PC-3 (cell line): Measurements from ENCODE around the gene OR51A4. TPM values are rescaled to one million over a fixed set of nuclear protein-coding genes. Genes with fewer than 3 reads are reported as not detected.

Experiments used
- ATAC-seq: fragments of 200-7000 bp; cut with Tn5 transposase; 2 replicates; pipeline ENCODE4 v1.9.1; 2020; ENCODE audit warnings: mild to moderate bottlenecking, moderate library complexity
- BruUV-seq: library from RNA; stranded (reverse); fragments of 400-500 nt; replicated peaks from 2 replicates; lab custom pipeline; 2021; lab: Mats Ljungman, UMichigan
- CTCF ChIA-PET: fragments of 300-600 bp; sonication (Branson Sonifier 250); formaldehyde crosslinking; loops from one replicate; lab custom pipeline; 2022; ENCODE audit warnings: antibody characterized with exemption; lab: Charles Lee
- POLR2A ChIA-PET: fragments of 300-600 bp; sonication (Branson Sonifier 250); formaldehyde crosslinking; loops from one replicate; lab custom pipeline; 2022; ENCODE audit warnings: antibody characterized with exemption; ENCODE audit not compliant: unreplicated experiment; lab: Charles Lee
- DNase-seq: peaks from one replicate; pipeline ENCODE4 v3.0.0-alpha.2; 2015
- H2AFZ ChIP-seq: fragments of 300-600 bp; sonication (generic); 2 replicates; pipeline ENCODE4 v1.6.0; 2016; ENCODE audit warnings: antibody characterized with exemption, low read length
- H3F3A ChIP-seq: fragments of 300-600 bp; sonication (generic); one replicate; pipeline ENCODE4 v1.6.0; 2017; ENCODE audit warnings: antibody characterized with exemption, low read length, control low read depth, mild to moderate bottlenecking; ENCODE audit not compliant: unreplicated experiment
- H3K27ac ChIP-seq: fragments of 300-600 bp; sonication (generic); 2 replicates; pipeline ENCODE4 v1.5.1; 2016; ENCODE audit warnings: mild to moderate bottlenecking, low read length
- H3K27me3 ChIP-seq: fragments of 300-600 bp; sonication (generic); 2 replicates; pipeline ENCODE4 v1.6.1; 2016; ENCODE audit warnings: low read length, mixed read lengths
- H3K36me3 ChIP-seq: fragments of 300-600 bp; sonication (generic); 2 replicates; pipeline ENCODE4 v1.6.1; 2016; ENCODE audit warnings: low read depth, mixed run types, low read length, mixed read lengths
- H3K4me1 ChIP-seq: fragments of 300-600 bp; sonication (generic); 2 replicates; pipeline ENCODE4 v1.5.1; 2016; ENCODE audit warnings: low read length; ENCODE audit not compliant: insufficient read depth
- H3K4me2 ChIP-seq: fragments of 300-600 bp; sonication (generic); 2 replicates; pipeline ENCODE4 v1.6.0; 2016; ENCODE audit warnings: low read length
- H3K4me3 ChIP-seq: fragments of 300-600 bp; sonication (generic); 2 replicates; pipeline ENCODE4 v1.5.1; 2016; ENCODE audit warnings: mild to moderate bottlenecking, low read length, mixed read lengths
- H3K79me2 ChIP-seq: fragments of 300-600 bp; sonication (generic); 2 replicates; pipeline ENCODE4 v1.6.1; 2017; ENCODE audit warnings: low read length, mixed read lengths
- H3K9ac ChIP-seq: fragments of 300-600 bp; sonication (generic); 2 replicates; pipeline ENCODE4 v1.6.0; 2016; ENCODE audit warnings: mild to moderate bottlenecking, low read length
- H3K9me2 ChIP-seq: fragments of 300-600 bp; sonication (generic); replicated peaks from 2 replicates; pipeline ENCODE4 v1.6.1; 2016; ENCODE audit warnings: mixed run types, low read length, mixed read lengths
- H3K9me3 ChIP-seq: fragments of 300-600 bp; sonication (generic); 2 replicates; pipeline ENCODE4 v1.6.1; 2016; ENCODE audit warnings: low read length, mixed read lengths
- H4K20me1 ChIP-seq: fragments of 300-600 bp; sonication (generic); 2 replicates; pipeline ENCODE4 v1.6.1; 2016; ENCODE audit warnings: low read length, mixed read lengths
- CTCF ChIP-seq: fragments of 300-600 bp; sonication (generic); conservative IDR thresholded peaks from 2 replicates; pipeline ENCODE4 v1.5.1; 2017; ENCODE audit warnings: antibody characterized with exemption, low read depth, mild to moderate bottlenecking, low read length
- EZH2 ChIP-seq: fragments of 300-600 bp; sonication (generic); IDR thresholded peaks from one replicate; pipeline ENCODE4 v1.6.1; 2017; ENCODE audit warnings: antibody characterized with exemption, mild to moderate bottlenecking, low read length; ENCODE audit not compliant: unreplicated experiment
- EZH2phosphoT487 ChIP-seq: fragments of 300-600 bp; sonication (generic); IDR thresholded peaks from 2 replicates; pipeline ENCODE4 v1.6.1; 2018; ENCODE audit warnings: mild to moderate bottlenecking, antibody characterized with exemption, low read length, borderline replicate concordance
- intact Hi-C: fragments of 100-400 bp; cut with micrococcal nuclease; formaldehyde crosslinking; loops from 2 replicates; pipeline ENCODE4 v1.9.0; 2023
- total RNA-seq: library from RNA; depleted of rRNA; stranded (reverse); fragments of >200 nt; gene quantifications from 2 replicates; pipeline ENCODE4 v1.2.3, GENCODE V29; 2014

The OR51A4 gene
- total RNA-seq, 1 experiment from 2014 or later: not detected

GRCh38 chr11:4991060-4991459 lies 43.7 kb upstream of the OR51A4 start:
- Histone ChIP-seq H3K27me3 (no peaks in the 10 kb centered on the region), H3K4me1 (no peaks in the 10 kb centered on the region), H2AFZ (no peak overlapping the region), H3K36me3 (no peaks in the 10 kb centered on the region), H3K4me2 (no peak overlapping the region), H3K9me2 (no peaks in the 10 kb centered on the region), H3K79me2 (no peaks in the 10 kb centered on the region), H4K20me1 (no peaks in the 10 kb centered on the region), H3K27ac (no peak overlapping the region), H3K4me3 (no peak overlapping the region), H3F3A (no peaks in the 10 kb centered on the region), H3K9ac (no peak overlapping the region), H3K9me3 (no peaks in the 10 kb centered on the region)
- ChIA-PET CTCF (no interaction called here), POLR2A (no interaction called here)
- ATAC-seq: no peak
- TF ChIP-seq EZH2phosphoT487: no peak
- peak; percentile 30; the same call in 1 of the 2 replicates for TF ChIP-seq CTCF
- DNase-seq: peak; percentile 9
- intact Hi-C loops: no loop called here
- BruUV-seq: no TSS peak

DNA sequence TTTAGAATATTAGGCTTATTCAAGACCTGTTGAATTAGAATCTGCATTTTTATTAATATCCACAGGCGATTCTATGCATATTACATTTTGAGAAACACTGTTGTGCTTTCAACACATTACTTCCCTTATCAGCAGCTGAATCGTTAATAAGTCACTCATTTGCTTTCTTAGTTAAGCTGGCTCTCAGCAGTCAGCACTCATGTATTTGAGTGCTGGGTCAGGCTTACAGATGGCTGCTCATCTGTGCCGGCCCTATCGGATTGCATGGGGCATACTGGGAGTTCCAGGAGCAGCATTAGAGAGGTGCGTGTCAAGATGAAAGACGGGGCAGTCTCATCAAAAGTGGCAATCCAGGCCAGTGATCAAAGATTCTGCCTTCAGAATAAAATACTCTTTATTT lies 36.4 kb upstream of the OR51A4 start:
- ATAC-seq: no peak
- H3K9ac ChIP-seq: no peak overlapping the region
- CTCF ChIA-PET: no interaction called here
- no peaks in the 10 kb centered on the region for H3K9me2 ChIP-seq
- H3F3A ChIP-seq: no peaks in the 10 kb centered on the region
- no peaks in the 10 kb centered on the region for H3K4me1 ChIP-seq
- intact Hi-C loops: no loop called here
- no peak for DNase-seq
- no peak overlapping the region for H3K4me3 ChIP-seq
- no peaks in the 10 kb centered on the region for H3K79me2 ChIP-seq
- H3K27ac ChIP-seq: no peak overlapping the region
- no peaks in the 10 kb centered on the region for H3K9me3 ChIP-seq
- H2AFZ ChIP-seq: no peak overlapping the region
- no TSS peak for BruUV-seq
- H3K4me2 ChIP-seq: no peak overlapping the region
- H3K36me3 ChIP-seq: no peaks in the 10 kb centered on the region
- TF ChIP-seq EZH2: no peak
- TF ChIP-seq EZH2phosphoT487: no peak
- TF ChIP-seq CTCF: no peak
- H3K27me3 ChIP-seq: no peaks in the 10 kb centered on the region
- H4K20me1 ChIP-seq: no peaks in the 10 kb centered on the region
- POLR2A ChIA-PET: no interaction called here

DNA sequence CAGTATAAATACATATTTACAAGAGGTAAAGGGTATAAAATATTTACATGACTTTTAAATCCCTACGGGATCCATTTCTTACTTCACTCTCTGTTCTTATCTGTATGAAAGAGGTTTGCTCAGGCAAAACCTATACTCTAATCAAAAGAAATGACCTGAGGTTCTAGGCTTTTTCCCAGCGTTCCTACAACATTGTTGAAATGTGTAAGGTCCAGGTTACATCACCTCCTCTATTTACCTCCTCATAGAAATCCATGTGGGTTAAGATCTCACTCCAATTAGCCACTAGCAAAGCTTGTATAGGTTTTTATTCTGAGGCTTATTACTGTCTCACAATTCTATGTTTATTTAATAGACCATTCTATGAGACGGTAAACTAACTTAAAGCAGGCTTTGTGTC lies 35.3 kb upstream of the OR51A4 start:
- Histone ChIP-seq H3K9me3 (no peaks in the 10 kb centered on the region), H3F3A (no peaks in the 10 kb centered on the region), H3K27ac (no peak overlapping the region), H3K27me3 (no peaks in the 10 kb centered on the region), H3K4me3 (no peak overlapping the region), H4K20me1 (no peaks in the 10 kb centered on the region), H3K36me3 (no peaks in the 10 kb centered on the region), H3K79me2 (no peaks in the 10 kb centered on the region), H3K9me2 (no peaks in the 10 kb centered on the region), H3K9ac (no peak overlapping the region), H3K4me1 (no peaks in the 10 kb centered on the region), H2AFZ (no peak overlapping the region), H3K4me2 (no peak overlapping the region)
- DNase-seq (no peak), ATAC-seq (no peak)
- TF ChIP-seq CTCF (no peak), EZH2phosphoT487 (no peak), EZH2 (no peak)
- POLR2A ChIA-PET: interaction anchor here (0.7 kb wide), 1 partner anchor 39 kb away, joined by 3 read pairs; no protein-coding TSS in a partner anchor
- no TSS peak for BruUV-seq
- intact Hi-C loops: no loop called here
- CTCF ChIA-PET: no interaction called here
